ENCODE data around the gene RNF13. TPM values are rescaled to one million over a fixed set of nuclear protein-coding genes. Genes with fewer than 3 reads are reported as not detected.

RNF13 gene
- 51.2 and 68.2 TPM in 2 replicates for total RNA-seq

GRCh38 chr3:149812606-149813366, at the start of gene RNF13:
TSS of gene RNF13 (plus strand) at chr3:149813215. CDS start at chr3:149846027, 32,812 bp downstream.

GRCh38 chr3:149792452-149793270, 20.4 kb upstream of the RNF13 start, which contains the start of gene ANKUB1:
TSS of gene ANKUB1 (minus strand) at chr3:149792554. CDS start at chr3:149792366, 188 bp downstream.

GRCh38 chr3:149970716-149971402, 157.8 kb downstream of the RNF13 start, which contains the start of gene PFN2:
TSS of gene PFN2 (minus strand) at chr3:149970895. CDS start at chr3:149970856, 39 bp downstream.

Other genes with a start within 250 kb of the RNF13 start
- gene WWTR1, start 155.2 kb upstream of the RNF13 start, total RNA-seq: 46.1 and 139 TPM in 2 replicates
- gene COMMD2, start 60.7 kb upstream of the RNF13 start, total RNA-seq: 24.7 and 25.3 TPM in 2 replicates
- not detected in 2 replicates for gene ANKUB1, start 20.7 kb upstream of the RNF13 start, total RNA-seq
- 22.2 and 31.8 TPM in 2 replicates for gene PFN2, start 157.7 kb downstream of the RNF13 start, total RNA-seq